ENCODE measurements around the gene RUNDC3A. TPM values are rescaled to one million over a fixed set of nuclear protein-coding genes. Genes with fewer than 3 reads are reported as not detected.

Gene RUNDC3A
- total RNA-seq, 1 donor from 2014 or later = not detected

- no peak for DNase-seq (ENCODE audit: low spot score)
- no peak for ATAC-seq
Observed at GRCh38 chr17:44282264-44282663, 26.1 kb upstream of the RUNDC3A start.

- no peak for DNase-seq (ENCODE audit: low spot score)
- no peak for ATAC-seq
Observed at GRCh38 chr17:44283344-44284023, 24.9 kb upstream of the RUNDC3A start.

- no peak for ATAC-seq
- DNase-seq (ENCODE audit: low spot score) = no peak
Observed at GRCh38 chr17:44284024-44284400, 24.4 kb upstream of the RUNDC3A start.

- no peak for ATAC-seq
- DNase-seq (ENCODE audit: low spot score) = no peak
Observed at GRCh38 chr17:44287651-44288050, 20.8 kb upstream of the RUNDC3A start.

DNA sequence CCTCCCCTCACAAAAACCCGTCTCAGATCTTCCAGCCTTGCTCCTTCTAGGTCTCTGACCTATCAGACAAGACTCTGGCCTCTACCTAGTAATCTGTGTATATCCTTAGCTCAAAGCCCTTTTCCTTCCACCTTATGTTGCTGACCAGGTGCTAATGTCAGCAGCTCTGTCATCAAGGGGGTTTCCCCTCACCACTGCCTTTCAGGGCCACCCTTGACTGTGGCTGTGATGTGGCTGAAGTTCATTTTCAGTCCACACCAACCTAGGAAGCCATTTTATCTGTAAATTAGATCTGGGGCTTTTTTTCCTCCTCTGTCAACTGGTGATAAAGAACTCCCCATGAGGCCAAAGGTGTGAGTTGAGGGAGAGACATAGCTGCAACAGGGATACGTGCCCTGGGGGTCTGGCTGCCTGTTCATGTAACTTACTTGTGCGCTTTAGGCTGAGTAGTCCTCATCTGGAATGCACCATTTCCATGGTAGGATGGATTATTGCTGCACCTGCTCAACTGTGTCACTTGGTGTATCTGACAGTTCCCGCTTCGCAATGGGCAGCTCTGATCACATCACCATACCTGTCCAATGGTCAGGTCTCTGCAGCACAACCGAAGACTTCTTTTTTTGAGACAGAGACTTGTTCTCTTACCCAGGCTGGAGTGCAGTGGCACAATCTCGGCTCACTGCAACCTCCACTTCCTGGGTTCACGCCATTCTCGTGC lies 14.7 kb upstream of the RUNDC3A start:
- DNase-seq (ENCODE audit: low spot score) = no peak
- ATAC-seq = no peak

DNA sequence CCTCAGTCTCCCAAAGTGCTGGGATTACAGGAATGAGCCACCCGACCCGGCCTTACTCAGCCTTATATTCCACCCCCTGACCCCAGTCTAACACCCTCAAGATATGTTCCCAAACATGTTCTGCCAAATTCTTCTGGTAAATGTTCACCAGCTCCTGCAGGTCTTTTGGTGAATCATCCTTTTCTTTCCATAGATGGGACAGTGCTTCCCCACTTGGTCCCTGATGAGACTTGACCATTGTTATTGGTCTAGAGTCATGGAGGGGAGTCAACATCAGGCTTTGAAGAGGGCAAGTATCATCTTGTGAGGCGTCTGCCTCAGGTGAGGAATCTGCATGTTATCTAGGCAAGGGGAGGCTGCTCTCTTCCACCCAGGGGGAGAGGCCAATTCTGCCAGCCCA lies 10.4 kb upstream of the RUNDC3A start:
- ATAC-seq (no peak), DNase-seq (ENCODE audit: low spot score) (no peak)

DNA sequence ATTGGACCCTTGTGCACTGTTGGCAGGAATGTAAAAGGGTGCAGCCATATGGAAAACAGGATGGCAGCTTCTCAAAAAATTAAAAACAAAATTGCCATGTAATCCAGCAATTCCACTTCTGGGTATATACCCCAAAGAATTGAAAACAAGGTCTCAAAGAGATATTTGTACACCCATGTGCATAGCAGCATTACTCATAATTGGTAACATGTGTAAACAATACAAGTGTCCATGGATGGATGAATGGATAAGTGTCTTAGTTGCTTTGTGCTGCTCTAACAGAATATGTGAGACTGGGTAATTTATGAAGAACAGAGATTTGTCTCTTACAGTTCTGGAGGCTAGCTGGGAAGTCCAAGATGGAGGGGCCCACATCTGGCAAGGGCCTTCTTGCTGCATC lies 3.8 kb upstream of the RUNDC3A start:
- no peak for DNase-seq (ENCODE audit: low spot score)
- ATAC-seq = no peak

GRCh38 chr17:44307387-44308186 lies 814 bp upstream of the RUNDC3A start:
- DNase-seq (ENCODE audit: low spot score) = no peak
- peak; percentile 72 for ATAC-seq

DNA sequence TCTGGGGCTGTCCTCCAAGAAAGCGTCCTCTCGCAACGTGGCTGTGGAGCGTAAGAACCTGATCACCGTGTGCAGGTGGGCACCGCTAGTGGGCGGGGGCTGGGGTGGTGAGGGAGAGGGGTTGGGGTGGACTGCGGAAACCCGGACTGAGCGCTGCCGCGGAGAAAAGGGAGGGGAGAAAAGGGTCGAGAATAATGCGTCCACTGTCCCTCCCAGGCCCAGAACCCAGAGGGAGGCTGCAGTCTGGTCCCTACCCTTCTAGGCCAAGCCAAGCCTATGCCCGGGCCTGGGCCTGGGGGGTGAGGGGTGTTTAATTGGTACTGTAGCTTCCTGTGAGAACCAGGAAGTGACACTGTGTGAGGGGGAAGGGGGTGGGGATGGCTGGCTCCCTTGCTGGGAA lies 464 bp downstream of the RUNDC3A start:
- no peak for ATAC-seq
- no peak for DNase-seq (ENCODE audit: low spot score)

GRCh38 chr17:44309472-44309871 lies 1.1 kb downstream of the RUNDC3A start:
- ATAC-seq (no peak), DNase-seq (ENCODE audit: low spot score) (no peak)

- DNase-seq (ENCODE audit: low spot score) = no peak
- ATAC-seq = no peak
Observed at GRCh38 chr17:44310188-44310587, 1.8 kb downstream of the RUNDC3A start.

DNA sequence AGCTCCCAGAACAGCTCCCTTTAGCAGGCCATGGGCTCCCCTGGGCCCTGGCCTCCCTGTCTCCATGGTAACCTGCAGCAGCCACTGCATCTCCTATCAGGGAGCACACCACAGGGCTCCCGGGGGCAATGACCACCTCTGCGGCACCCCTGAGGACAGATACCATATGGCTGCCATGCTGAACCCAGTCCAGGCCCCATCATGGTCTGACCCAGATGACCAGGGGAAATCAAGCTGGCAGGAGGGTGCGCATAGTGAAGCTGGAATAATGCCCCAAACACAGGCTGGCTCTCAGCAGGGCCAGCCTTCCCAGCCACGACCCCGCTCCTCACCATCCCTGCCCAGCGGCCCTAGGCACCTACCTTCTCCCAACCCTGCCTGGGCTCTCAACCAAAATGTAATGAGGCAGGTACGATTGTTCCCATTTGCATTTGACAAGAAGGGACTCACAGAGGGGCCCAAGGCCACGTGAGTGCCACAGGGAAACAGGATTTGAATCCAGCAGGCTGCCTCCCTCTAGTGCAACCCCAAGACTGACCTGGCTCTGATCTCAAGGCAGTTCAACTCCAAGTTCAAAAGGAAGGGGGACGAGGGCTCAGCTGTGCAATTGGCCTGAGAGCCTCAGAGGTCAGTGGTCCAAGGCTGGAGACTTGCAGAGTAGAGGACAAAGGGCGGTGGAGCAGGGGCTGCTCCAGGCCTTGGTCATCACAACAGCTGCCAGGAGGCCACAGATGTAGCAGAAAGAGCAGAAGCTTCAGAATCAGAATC lies 2.4 kb downstream of the RUNDC3A start:
- DNase-seq (ENCODE audit: low spot score) (no peak), ATAC-seq (no peak)

DNA sequence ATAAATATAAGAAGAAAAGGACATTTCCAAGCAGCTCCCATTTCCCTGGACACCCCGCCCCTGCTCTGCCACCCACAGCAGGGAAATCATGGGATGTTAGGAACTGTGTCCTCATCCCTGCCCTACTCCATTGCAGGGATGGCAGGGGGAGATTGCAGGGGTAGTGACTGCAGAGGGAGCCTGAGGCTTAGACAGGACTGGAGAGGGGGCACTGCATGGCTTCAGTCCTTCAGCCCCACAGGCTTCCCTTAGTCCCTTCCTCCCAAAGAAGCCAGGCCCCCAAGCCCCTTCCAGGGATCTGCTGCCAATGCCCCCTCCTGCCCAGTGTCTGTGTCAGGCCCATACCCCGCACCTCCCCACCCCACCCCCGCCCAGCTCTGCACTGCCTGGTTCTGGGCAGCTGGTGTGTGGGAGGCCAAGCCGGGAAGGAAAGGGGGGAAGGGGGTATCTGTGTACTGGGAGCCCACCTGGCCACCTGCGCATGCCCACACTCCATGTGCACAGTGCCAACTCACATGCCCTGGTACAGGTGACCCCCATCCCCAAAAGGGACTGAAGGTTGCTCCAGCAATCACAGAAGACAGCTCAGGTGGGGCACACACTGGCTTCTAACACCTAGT lies 3.3 kb downstream of the RUNDC3A start:
- ATAC-seq (no peak), DNase-seq (ENCODE audit: low spot score) (no peak)

- ATAC-seq = no peak
- no peak for DNase-seq (ENCODE audit: low spot score)
Observed at GRCh38 chr17:44312396-44313104, 4.1 kb downstream of the RUNDC3A start.

GRCh38 chr17:44314031-44314430 lies 5.6 kb downstream of the RUNDC3A start:
- ATAC-seq = no peak
- no peak for DNase-seq (ENCODE audit: low spot score)

GRCh38 chr17:44314524-44314868 lies 6.1 kb downstream of the RUNDC3A start:
- DNase-seq (ENCODE audit: low spot score) (no peak), ATAC-seq (no peak)

DNA sequence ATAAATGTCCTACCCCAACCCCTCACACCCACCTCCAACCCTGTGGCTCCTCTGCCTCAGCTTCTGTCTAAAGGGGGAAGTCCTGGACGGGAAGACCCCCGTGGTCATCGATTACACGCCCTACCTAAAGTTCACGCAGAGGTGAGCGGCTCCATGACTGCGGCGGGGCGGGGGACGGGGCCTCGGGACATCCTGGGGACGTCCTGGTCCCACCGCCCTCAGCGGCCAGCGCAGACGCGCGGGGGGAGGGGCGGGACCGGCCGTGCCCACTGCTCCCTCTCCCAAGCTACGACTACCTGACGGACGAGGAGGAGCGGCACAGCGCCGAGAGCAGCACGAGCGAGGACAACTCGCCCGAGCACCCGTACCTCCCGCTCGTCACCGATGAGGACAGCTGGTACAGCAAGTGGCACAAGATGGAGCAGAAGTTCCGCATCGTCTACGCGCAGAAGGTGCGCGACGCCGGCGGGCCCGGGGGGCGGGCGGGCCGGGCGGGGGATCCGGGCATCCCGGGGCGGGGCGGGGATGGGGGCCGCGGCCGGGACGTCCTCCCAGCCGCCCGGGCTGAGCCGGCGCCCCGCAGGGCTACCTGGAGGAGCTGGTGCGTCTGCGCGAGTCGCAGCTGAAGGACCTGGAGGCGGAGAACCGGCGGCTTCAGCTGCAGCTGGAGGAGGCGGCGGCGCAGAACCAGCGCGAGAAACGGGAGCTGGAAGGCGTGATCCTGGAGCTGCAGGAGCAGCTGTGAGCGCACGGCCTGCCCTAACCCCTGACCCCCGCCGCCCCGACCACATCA lies 6.7 kb downstream of the RUNDC3A start:
- ATAC-seq = no peak
- DNase-seq (ENCODE audit: low spot score) = no peak

DNA sequence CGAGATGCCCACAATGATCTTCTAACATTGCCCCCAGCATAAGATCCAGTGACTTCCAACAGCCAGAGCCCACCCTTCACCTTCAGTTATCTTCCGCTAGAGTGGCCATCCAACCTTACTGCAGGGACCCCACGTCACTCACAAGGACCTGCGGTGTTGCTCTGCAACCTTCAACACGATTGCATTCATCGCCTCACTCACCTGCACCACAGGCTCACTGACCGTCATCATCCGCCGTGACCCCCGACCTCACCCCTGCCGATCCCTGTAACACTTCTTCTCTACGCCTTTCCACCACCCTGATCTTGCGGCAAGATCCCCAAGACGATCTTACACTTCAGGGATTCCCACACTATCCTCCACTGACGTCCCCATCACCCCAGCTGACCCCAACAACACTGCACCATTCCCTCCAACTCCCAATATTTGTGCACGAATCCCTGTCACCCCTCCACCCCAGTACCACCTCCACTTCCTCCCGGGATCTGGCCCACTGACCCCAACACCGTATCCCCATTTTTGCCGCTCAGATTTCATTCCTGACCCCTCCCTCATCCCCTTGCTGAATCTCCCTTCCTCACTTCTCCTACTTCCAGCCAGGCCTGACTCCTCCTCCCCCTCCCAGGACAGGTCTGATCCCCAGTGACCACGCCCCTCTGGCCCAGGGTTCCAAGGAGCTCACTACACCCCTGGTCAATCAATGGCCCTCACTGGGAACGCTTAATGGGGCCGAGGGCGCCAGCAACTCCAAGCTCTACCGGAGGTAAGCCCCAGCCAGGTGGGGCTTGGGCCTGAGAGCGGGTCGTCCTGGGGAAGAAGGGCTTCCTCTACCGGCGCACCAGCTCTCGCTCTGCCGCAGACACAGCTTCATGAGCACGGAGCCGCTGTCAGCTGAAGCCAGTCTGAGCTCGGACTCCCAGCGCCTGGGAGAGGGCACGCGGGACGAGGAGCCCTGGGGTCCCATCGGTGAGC lies 7.6 kb downstream of the RUNDC3A start:
- ATAC-seq (no peak), DNase-seq (ENCODE audit: low spot score) (no peak)

Data from left lobe of liver (tissue), 2 donors.